ENCODE results near the gene KLC4.
A peak's percentile ranks its signal among the peaks of the same experiment; 100 is the strongest.

KLC4 gene

GRCh38 chr6:43059168-43060033 lies at the start of gene KLC4, which contains the start of gene MRPL2:
Gene KLC4, plus strand, starts transcription at chr6:43059631. Its CDS starts 1,705 bp downstream, at chr6:43061336.
Gene MRPL2, minus strand, starts transcription at chr6:43059434. Its CDS starts 53 bp downstream, at chr6:43059381.
- H3K36me3 ChIP-seq (ENCODE audit: insufficient read depth, low read length), result peaks cover 17% of the 10 kb centered on the region
- H3K4me3 ChIP-seq (ENCODE audit: low read length), result peak within 1 kb of the TSS; percentile 81

GRCh38 chr6:43011207-43011606 lies 48.2 kb upstream of the KLC4 start:
- Histone ChIP-seq H3K27me3 (ENCODE audit: insufficient read depth, low read length) (no peaks in the 10 kb centered on the region), H3K36me3 (ENCODE audit: insufficient read depth, low read length) (peaks cover 57% of the 10 kb centered on the region), H3K9me3 (ENCODE audit: low read length) (no peaks in the 10 kb centered on the region), H3K4me3 (ENCODE audit: low read length) (no peak overlapping the region), H3K4me1 (ENCODE audit: insufficient read depth, low read length) (peaks cover 21% of the 10 kb centered on the region), H2AFZ (ENCODE audit: low read depth, low read length) (no peak overlapping the region)

More at GRCh38 chr6:43059168-43060033, at the start of gene KLC4, which contains the start of gene MRPL2:
- Histone ChIP-seq H3K27me3 (ENCODE audit: insufficient read depth, low read length) (no peaks in the 10 kb centered on the region), H2AFZ (ENCODE audit: low read depth, low read length) (peak within 1 kb of the TSS; percentile 35), H3K9me3 (ENCODE audit: low read length) (no peaks in the 10 kb centered on the region), H3K4me1 (ENCODE audit: insufficient read depth, low read length) (peaks cover 19% of the 10 kb centered on the region)

GRCh38 chr6:43012364-43012763 lies 47.1 kb upstream of the KLC4 start:
- no peaks in the 10 kb centered on the region for H3K27me3 ChIP-seq (ENCODE audit: insufficient read depth, low read length)
- peaks cover 50% of the 10 kb centered on the region for H3K36me3 ChIP-seq (ENCODE audit: insufficient read depth, low read length)
- peaks cover 21% of the 10 kb centered on the region for H3K4me1 ChIP-seq (ENCODE audit: insufficient read depth, low read length)
- H3K9me3 ChIP-seq (ENCODE audit: low read length), result no peaks in the 10 kb centered on the region
- peak overlapping the region; percentile 89 for H3K4me3 ChIP-seq (ENCODE audit: low read length)
- H2AFZ ChIP-seq (ENCODE audit: low read depth, low read length), result no peak overlapping the region

GRCh38 chr6:43013097-43013842 lies 46.2 kb upstream of the KLC4 start:
- H3K4me3 ChIP-seq (ENCODE audit: low read length), result peak overlapping the region; percentile 89
- H3K27me3 ChIP-seq (ENCODE audit: insufficient read depth, low read length), result no peaks in the 10 kb centered on the region
- peaks cover 21% of the 10 kb centered on the region for H3K4me1 ChIP-seq (ENCODE audit: insufficient read depth, low read length)
- H3K9me3 ChIP-seq (ENCODE audit: low read length), result no peaks in the 10 kb centered on the region
- H2AFZ ChIP-seq (ENCODE audit: low read depth, low read length), result no peak overlapping the region
- peaks cover 50% of the 10 kb centered on the region for H3K36me3 ChIP-seq (ENCODE audit: insufficient read depth, low read length)

GRCh38 chr6:43013843-43014433 lies 45.5 kb upstream of the KLC4 start, which contains the start of the genes KLHDC3 and MEA1:
Gene KLHDC3, plus strand, starts transcription at chr6:43014249. Its CDS starts 2,944 bp downstream, at chr6:43017193.
Gene MEA1, minus strand, starts transcription at chr6:43013946. Its CDS starts 133 bp downstream, at chr6:43013813.
- Histone ChIP-seq H2AFZ (ENCODE audit: low read depth, low read length) (no peak within 1 kb of the TSS), H3K9me3 (ENCODE audit: low read length) (no peaks in the 10 kb centered on the region), H3K36me3 (ENCODE audit: insufficient read depth, low read length) (peaks cover 49% of the 10 kb centered on the region), H3K27me3 (ENCODE audit: insufficient read depth, low read length) (no peaks in the 10 kb centered on the region), H3K4me1 (ENCODE audit: insufficient read depth, low read length) (peaks cover 21% of the 10 kb centered on the region), H3K4me3 (ENCODE audit: low read length) (peak within 1 kb of the TSS; percentile 89)

- Histone ChIP-seq H3K4me1 (ENCODE audit: insufficient read depth, low read length) (peaks cover 21% of the 10 kb centered on the region), H3K9me3 (ENCODE audit: low read length) (no peaks in the 10 kb centered on the region), H3K27me3 (ENCODE audit: insufficient read depth, low read length) (no peaks in the 10 kb centered on the region), H2AFZ (ENCODE audit: low read depth, low read length) (no peak overlapping the region), H3K4me3 (ENCODE audit: low read length) (peak overlapping the region; percentile 89), H3K36me3 (ENCODE audit: insufficient read depth, low read length) (peaks cover 50% of the 10 kb centered on the region)
Observed at GRCh38 chr6:43014434-43014909, 45.0 kb upstream of the KLC4 start.

GRCh38 chr6:43016176-43016942 lies 43.1 kb upstream of the KLC4 start:
- H3K36me3 ChIP-seq (ENCODE audit: insufficient read depth, low read length), result peaks cover 46% of the 10 kb centered on the region
- H2AFZ ChIP-seq (ENCODE audit: low read depth, low read length), result no peak overlapping the region
- H3K4me1 ChIP-seq (ENCODE audit: insufficient read depth, low read length), result peaks cover 30% of the 10 kb centered on the region
- H3K9me3 ChIP-seq (ENCODE audit: low read length), result no peaks in the 10 kb centered on the region
- no peaks in the 10 kb centered on the region for H3K27me3 ChIP-seq (ENCODE audit: insufficient read depth, low read length)
- no peak overlapping the region for H3K4me3 ChIP-seq (ENCODE audit: low read length)

- Histone ChIP-seq H2AFZ (ENCODE audit: low read depth, low read length) (no peak overlapping the region), H3K36me3 (ENCODE audit: insufficient read depth, low read length) (peaks cover 40% of the 10 kb centered on the region), H3K9me3 (ENCODE audit: low read length) (no peaks in the 10 kb centered on the region), H3K4me1 (ENCODE audit: insufficient read depth, low read length) (peaks cover 29% of the 10 kb centered on the region), H3K4me3 (ENCODE audit: low read length) (no peak overlapping the region), H3K27me3 (ENCODE audit: insufficient read depth, low read length) (no peaks in the 10 kb centered on the region)
Observed at GRCh38 chr6:43016943-43017334, 42.5 kb upstream of the KLC4 start.

GRCh38 chr6:43019152-43019551 lies 40.3 kb upstream of the KLC4 start:
- Histone ChIP-seq H2AFZ (ENCODE audit: low read depth, low read length) (no peak overlapping the region), H3K27me3 (ENCODE audit: insufficient read depth, low read length) (no peaks in the 10 kb centered on the region), H3K36me3 (ENCODE audit: insufficient read depth, low read length) (peaks cover 35% of the 10 kb centered on the region), H3K9me3 (ENCODE audit: low read length) (no peaks in the 10 kb centered on the region), H3K4me1 (ENCODE audit: insufficient read depth, low read length) (peaks cover 18% of the 10 kb centered on the region), H3K4me3 (ENCODE audit: low read length) (no peak overlapping the region)

GRCh38 chr6:43020052-43020705 lies 39.3 kb upstream of the KLC4 start:
- H3K4me1 ChIP-seq (ENCODE audit: insufficient read depth, low read length), result peaks cover 11% of the 10 kb centered on the region
- H3K27me3 ChIP-seq (ENCODE audit: insufficient read depth, low read length), result no peaks in the 10 kb centered on the region
- H3K36me3 ChIP-seq (ENCODE audit: insufficient read depth, low read length), result peaks cover 45% of the 10 kb centered on the region

GRCh38 chr6:43020847-43021246 lies 38.6 kb upstream of the KLC4 start:
- H3K36me3 ChIP-seq (ENCODE audit: insufficient read depth, low read length), result peaks cover 50% of the 10 kb centered on the region
- no peaks in the 10 kb centered on the region for H3K27me3 ChIP-seq (ENCODE audit: insufficient read depth, low read length)
- no peaks in the 10 kb centered on the region for H3K9me3 ChIP-seq (ENCODE audit: low read length)
- peaks cover 9% of the 10 kb centered on the region for H3K4me1 ChIP-seq (ENCODE audit: insufficient read depth, low read length)
- H3K4me3 ChIP-seq (ENCODE audit: low read length), result peak overlapping the region; percentile 98
- H2AFZ ChIP-seq (ENCODE audit: low read depth, low read length), result peak overlapping the region; percentile 85

More at GRCh38 chr6:43020052-43020705, 39.3 kb upstream of the KLC4 start:
- Histone ChIP-seq H3K9me3 (ENCODE audit: low read length) (no peaks in the 10 kb centered on the region), H2AFZ (ENCODE audit: low read depth, low read length) (no peak overlapping the region), H3K4me3 (ENCODE audit: low read length) (no peak overlapping the region)
